Anterior cingulate cortex (tissue), 58 donors: ENCODE measurements around the gene CPB2.

Experiments
- DNase-seq, 58 donors: peaks; one replicate each; lab custom pipeline; 2025; lab: John Stamatoyannopoulos, UW

Gene CPB2

GRCh38 chr13:46101002-46101401, 3.8 kb downstream of the CPB2 start:
- DNase-seq, result no peak

- DNase-seq, result no peak
Observed at GRCh38 chr13:46100191-46100815, 4.5 kb downstream of the CPB2 start.

- DNase-seq, result no peak
Observed at GRCh38 chr13:46097663-46098062, 7.2 kb downstream of the CPB2 start.

GRCh38 chr13:46097015-46097414, 7.8 kb downstream of the CPB2 start:
- peak in 28 of 58 donors; percentile 1 to 68 (median 37) for DNase-seq

- no peak for DNase-seq
Observed at GRCh38 chr13:46094478-46094877, 10.4 kb downstream of the CPB2 start.

GRCh38 chr13:46088821-46089562, 15.8 kb downstream of the CPB2 start:
- no peak for DNase-seq

GRCh38 chr13:46087481-46087880, 17.4 kb downstream of the CPB2 start:
- no peak for DNase-seq

GRCh38 chr13:46086985-46087384, 17.8 kb downstream of the CPB2 start:
- no peak for DNase-seq

GRCh38 chr13:46086421-46086922, 18.4 kb downstream of the CPB2 start:
- no peak for DNase-seq

- no peak for DNase-seq
Observed at GRCh38 chr13:46085737-46086136, 19.1 kb downstream of the CPB2 start.

- no peak for DNase-seq
Observed at GRCh38 chr13:46082324-46082723, 22.5 kb downstream of the CPB2 start.

GRCh38 chr13:46079770-46080169, 25.1 kb downstream of the CPB2 start:
- DNase-seq, result no peak

GRCh38 chr13:46077265-46077664, 27.6 kb downstream of the CPB2 start:
- DNase-seq, result no peak

- no peak for DNase-seq
Observed at GRCh38 chr13:46076827-46077226, 28.0 kb downstream of the CPB2 start.

- DNase-seq, result no peak
Observed at GRCh38 chr13:46075811-46076210, 29.0 kb downstream of the CPB2 start.

GRCh38 chr13:46071590-46072249, 33.1 kb downstream of the CPB2 start:
- DNase-seq, result peak in 1 of 58 donors; percentile 7

GRCh38 chr13:46063292-46063691, 41.5 kb downstream of the CPB2 start:
- no peak for DNase-seq

- no peak for DNase-seq
Observed at GRCh38 chr13:46062185-46062584, 42.6 kb downstream of the CPB2 start.

GRCh38 chr13:46059405-46059804, 45.4 kb downstream of the CPB2 start:
- DNase-seq, result peak in 3 of 58 donors; percentile 1 to 15 (median 4)

- DNase-seq, result no peak
Observed at GRCh38 chr13:46058268-46058667, 46.6 kb downstream of the CPB2 start.

- peak in 10 of 58 donors; percentile 3 to 75 (median 24) for DNase-seq
Observed at GRCh38 chr13:46057256-46058015, 47.4 kb downstream of the CPB2 start.
